Neural cell (in vitro differentiated cells): ENCODE results near the gene PAIP2. TPM values are rescaled to one million over a fixed set of nuclear protein-coding genes. Genes with fewer than 3 reads are reported as not detected.
"Not testable (repeated sequence)": the region's sequence is repeated elsewhere in the genome, so short reads cannot be mapped to it uniquely, and the experiment has no call there.

Source experiments
- H2AFZ ChIP-seq: fragments of 200-600, 300-800 bp; sonication (generic), shearing (Covaris generic); 2 replicates; pipeline ENCODE4 v1.6.0; 2014; ENCODE audit warnings: low read depth, mild to moderate bottlenecking, antibody characterized with exemption, low read length, moderate library complexity
- H3F3A ChIP-seq: fragments of 200-600 bp; shearing (Covaris generic); 2 replicates; pipeline ENCODE4 v1.6.1; 2016; ENCODE audit warnings: mild to moderate bottlenecking, moderate library complexity, mixed read lengths, antibody characterized with exemption, low read length; ENCODE audit not compliant: insufficient read depth, poor library complexity, severe bottlenecking
- H3K27ac ChIP-seq: fragments of 200-600, 300-800 bp; sonication (generic), shearing (Covaris generic); 2 replicates; pipeline ENCODE4 v1.5.1; 2014; ENCODE audit warnings: mild to moderate bottlenecking, low read length, moderate library complexity
- H3K27me3 ChIP-seq: fragments of 300-800, 200-600 bp; sonication (generic), shearing (Covaris generic); 2 replicates; pipeline ENCODE4 v1.6.0; 2014; ENCODE audit warnings: mild to moderate bottlenecking, low read depth, low read length, moderate library complexity; ENCODE audit not compliant: insufficient read depth
- H3K36me3 ChIP-seq: fragments of 300-800, 200-600 bp; sonication (generic), shearing (Covaris generic); 2 replicates; pipeline ENCODE4 v1.5.1; 2014; ENCODE audit warnings: mild to moderate bottlenecking, antibody characterized with exemption, low read length, moderate library complexity; ENCODE audit not compliant: insufficient read depth
- H3K4me2 ChIP-seq: fragments of 300-800, 200-600 bp; sonication (generic), shearing (Covaris generic); 2 replicates; pipeline ENCODE4 v1.6.0; 2014; ENCODE audit warnings: mild to moderate bottlenecking, low read length
- H3K4me3 ChIP-seq: fragments of 300-800, 200-600 bp; sonication (generic), shearing (Covaris generic); 2 replicates; pipeline ENCODE4 v1.5.1; 2014; ENCODE audit warnings: mild to moderate bottlenecking, low read length, moderate library complexity
- H3K79me2 ChIP-seq: fragments of 200-600 bp; shearing (Covaris generic); replicated peaks from 2 replicates; pipeline ENCODE4 v1.6.0; 2014; ENCODE audit warnings: mild to moderate bottlenecking, low read length, moderate library complexity; ENCODE audit not compliant: insufficient read depth
- H3K9ac ChIP-seq: fragments of 300-800, 200-600 bp; sonication (generic), shearing (Covaris generic); 2 replicates; pipeline ENCODE4 v1.6.1; 2016; ENCODE audit warnings: mild to moderate bottlenecking, low read length, mixed read lengths
- H3K9me2 ChIP-seq: fragments of 200-600 bp; shearing (Covaris generic); 2 replicates; pipeline ENCODE4 v1.6.1; 2016; ENCODE audit warnings: mild to moderate bottlenecking, low read length, mixed read lengths; ENCODE audit not compliant: insufficient read depth
- H3K9me3 ChIP-seq: fragments of 200-600, 300-800 bp; sonication (generic), shearing (Covaris generic); 2 replicates; pipeline ENCODE4 v1.6.1; 2016; ENCODE audit warnings: mild to moderate bottlenecking, mixed run types, low read length, moderate library complexity, mixed read lengths
- H4K20me1 ChIP-seq: fragments of 200-600 bp; shearing (Covaris generic); 2 replicates; pipeline ENCODE4 v1.6.1; 2016; ENCODE audit warnings: mild to moderate bottlenecking, mixed run types; ENCODE audit not compliant: insufficient read depth
- CTCF ChIP-seq: fragments of 450-650 bp; IDR thresholded peaks from 2 replicates; pipeline ENCODE4 v1.5.1; 2014; ENCODE audit warnings: antibody characterized with exemption, mild to moderate bottlenecking, moderate library complexity; ENCODE audit not compliant: poor library complexity, severe bottlenecking
- EZH2 ChIP-seq: fragments of 200-600, 300-800 bp; shearing (Covaris generic), sonication (generic); IDR thresholded peaks from 2 replicates; pipeline ENCODE4 v1.6.1; 2014; ENCODE audit warnings: antibody characterized with exemption, low read length, borderline replicate concordance, mild to moderate bottlenecking; ENCODE audit not compliant: insufficient read depth, poor library complexity, severe bottlenecking
- MXI1 ChIP-seq: fragments of 450-650 bp; conservative IDR thresholded peaks from 2 replicates; pipeline ENCODE4 v1.6.1; 2014; ENCODE audit warnings: antibody characterized with exemption, mild to moderate bottlenecking; ENCODE audit not compliant: poor library complexity, severe bottlenecking
- POLR2AphosphoS5 ChIP-seq: IDR thresholded peaks from 2 replicates; pipeline ENCODE4 v1.6.1; 2012
- RAD21 ChIP-seq: fragments of 450-650 bp; conservative IDR thresholded peaks from 2 replicates; pipeline ENCODE4 v1.6.1; 2014; ENCODE audit warnings: antibody characterized with exemption, mild to moderate bottlenecking, moderate library complexity
- REST ChIP-seq: IDR thresholded peaks from 2 replicates; pipeline ENCODE4 v1.6.1; 2012; ENCODE audit warnings: borderline replicate concordance
- SMC3 ChIP-seq: fragments of 450-650 bp; conservative IDR thresholded peaks from 2 replicates; pipeline ENCODE4 v1.6.1; 2014; ENCODE audit warnings: antibody characterized with exemption, mild to moderate bottlenecking, moderate library complexity; ENCODE audit not compliant: poor library complexity
- TAF1 ChIP-seq: IDR thresholded peaks from 2 replicates; pipeline ENCODE4 v1.6.1; 2012; ENCODE audit warnings: low read depth
- polyA plus RNA-seq: library from polyadenylated mRNA; depleted of rRNA; stranded (reverse); fragments of >200 nt; gene quantifications from 2 replicates; pipeline ENCODE4 v1.2.3, GENCODE V29; 2014

The PAIP2 gene
- polyA plus RNA-seq, 1 donor from 2014 or later = 201 TPM

GRCh38 chr5:139347863-139348262 is 6.2 kb downstream of the PAIP2 start:
- H2AFZ ChIP-seq, H3K27ac ChIP-seq, H3K4me2 ChIP-seq, H3K9ac ChIP-seq, H3F3A ChIP-seq, H3K9me3 ChIP-seq, H3K4me3 ChIP-seq, H3K36me3 ChIP-seq, H3K9me2 ChIP-seq, H3K27me3 ChIP-seq: not testable (repeated sequence)
- Histone ChIP-seq H3K79me2 (peaks cover 92% of the 10 kb centered on the region), H4K20me1 (peaks cover 19% of the 10 kb centered on the region)

GRCh38 chr5:139354186-139354585 is 12.5 kb downstream of the PAIP2 start:
- Histone ChIP-seq H3K9me2 (no peaks in the 10 kb centered on the region), H4K20me1 (peaks cover 8% of the 10 kb centered on the region), H3K27me3 (no peaks in the 10 kb centered on the region), H3K4me2 (no peak overlapping the region), H3F3A (no peaks in the 10 kb centered on the region), H3K27ac (no peak overlapping the region), H3K36me3 (no peaks in the 10 kb centered on the region), H3K4me3 (no peak overlapping the region), H3K9ac (no peak overlapping the region), H3K79me2 (peaks cover 89% of the 10 kb centered on the region), H3K9me3 (peaks cover 3% of the 10 kb centered on the region), H2AFZ (no peak overlapping the region)
- no peak for TF ChIP-seq CTCF
- TF ChIP-seq MXI1 = no peak
- no peak for TF ChIP-seq RAD21
- no peak for TF ChIP-seq EZH2
- no peak for TF ChIP-seq POLR2AphosphoS5

GRCh38 chr5:139355900-139356299 is 14.2 kb downstream of the PAIP2 start:
- not testable (repeated sequence) for H3K4me3 ChIP-seq, H3K27ac ChIP-seq, H3K9me3 ChIP-seq, H2AFZ ChIP-seq, H4K20me1 ChIP-seq, H3F3A ChIP-seq, H3K4me2 ChIP-seq, H3K36me3 ChIP-seq, H3K9me2 ChIP-seq, H3K27me3 ChIP-seq, H3K9ac ChIP-seq
- peaks cover 96% of the 10 kb centered on the region for H3K79me2 ChIP-seq

- H3K4me3 ChIP-seq = no peak overlapping the region
- H3K27me3 ChIP-seq = no peaks in the 10 kb centered on the region
- no peak overlapping the region for H3K4me2 ChIP-seq
- no peaks in the 10 kb centered on the region for H3F3A ChIP-seq
- H3K79me2 ChIP-seq = peaks cover 81% of the 10 kb centered on the region
- TF ChIP-seq SMC3 (no peak), EZH2 (no peak), POLR2AphosphoS5 (no peak), MXI1 (no peak), REST (no peak), RAD21 (no peak), TAF1 (no peak)
- H3K36me3 ChIP-seq = no peaks in the 10 kb centered on the region
- H3K27ac ChIP-seq = no peak overlapping the region
- peaks cover 3% of the 10 kb centered on the region for H3K9me3 ChIP-seq
- peaks cover 8% of the 10 kb centered on the region for H4K20me1 ChIP-seq
- no peak overlapping the region for H3K9ac ChIP-seq
- no peaks in the 10 kb centered on the region for H3K9me2 ChIP-seq
- no peak overlapping the region for H2AFZ ChIP-seq
These were observed 16.4 kb downstream of the PAIP2 start for GRCh38 chr5:139358064-139358463.
